HEK293 (cell line): ENCODE measurements around the gene CDC42EP2.

Experiments
- CTCF ChIA-PET: fragments of 350-600 bp; formaldehyde crosslinking; extraction: SDS; loops from one replicate; lab custom pipeline; 2021; ENCODE audit warnings: antibody characterized with exemption; lab: Yijun Ruan, JAX
- POLR2A ChIA-PET: fragments of 300-600 bp; formaldehyde crosslinking; extraction: SDS; loops from one replicate; lab custom pipeline; 2020; ENCODE audit warnings: antibody characterized with exemption, inconsistent platforms; lab: Yijun Ruan, JAX
- H3K27ac ChIP-seq: fragments of 200-500 bp; sonication (Bioruptor generic); 2 replicates; pipeline ENCODE4 v1.5.1; 2014; ENCODE audit warnings: low read depth, low read length, control low read depth, inconsistent platforms; ENCODE audit errors: extremely low read depth
- H3K36me3 ChIP-seq, 2 experiments: fragments of 200-500 bp in 1 of 2; sonication (Bioruptor generic) in 1 of 2; 1 replicate in 1 of 2; 2 replicates in 1 of 2; pipeline ENCODE4 v1.5.1; 2014 to 2017; ENCODE audit warnings: inconsistent platforms in 2 of 2, low read length in 2 of 2; ENCODE audit not compliant: control insufficient read depth in 2 of 2, insufficient read depth in 1 of 2
- H3K4me1 ChIP-seq: fragments of 200-500 bp; sonication (Bioruptor generic); 2 replicates; pipeline ENCODE4 v1.5.1; 2014; ENCODE audit warnings: mild to moderate bottlenecking, low read length, inconsistent platforms; ENCODE audit not compliant: control insufficient read depth, insufficient read depth
- H3K4me3 ChIP-seq: 2 replicates; pipeline ENCODE4 v1.5.1; 2011; ENCODE audit warnings: low read depth, mild to moderate bottlenecking, control low read depth, low read length, moderate library complexity
- H3K9me3 ChIP-seq: fragments of 200-500 bp; sonication (Bioruptor generic); 2 replicates; pipeline ENCODE4 v1.5.1; 2014; ENCODE audit warnings: low read depth, low read length, inconsistent platforms; ENCODE audit not compliant: control insufficient read depth, insufficient read depth
- GFI1B ChIP-seq: fragments of 450-650 bp; formaldehyde crosslinking; IDR thresholded peaks from 2 replicates; pipeline ENCODE4 v1.5.1; 2016; ENCODE audit warnings: missing biosample characterization, missing genetic modification characterization
- HIC1 ChIP-seq: fragments of 450-650 bp; formaldehyde crosslinking; IDR thresholded peaks from 2 replicates; pipeline ENCODE4 v1.5.1; 2016; ENCODE audit warnings: missing biosample characterization, missing genetic modification characterization
- KLF7 ChIP-seq: fragments of 450-650 bp; formaldehyde crosslinking; IDR thresholded peaks from 2 replicates; pipeline ENCODE4 v1.5.1; 2016; ENCODE audit warnings: missing biosample characterization, missing genetic modification characterization, borderline replicate concordance
- PRDM6 ChIP-seq: fragments of 450-650 bp; formaldehyde crosslinking; IDR thresholded peaks from 2 replicates; pipeline ENCODE4 v1.5.1; 2017; ENCODE audit warnings: missing biosample characterization, missing genetic modification characterization
- SCRT2 ChIP-seq: fragments of 450-650 bp; formaldehyde crosslinking; IDR thresholded peaks from 2 replicates; pipeline ENCODE4 v1.5.1; 2016; ENCODE audit warnings: missing biosample characterization, missing genetic modification characterization
- ZNF214 ChIP-seq: fragments of 450-650 bp; formaldehyde crosslinking; IDR thresholded peaks from 2 replicates; pipeline ENCODE4 v1.5.1; 2017; ENCODE audit warnings: missing biosample characterization, mild to moderate bottlenecking, missing genetic modification characterization, borderline replicate concordance
- ZNF266 ChIP-seq: fragments of 450-650 bp; formaldehyde crosslinking; IDR thresholded peaks from 2 replicates; pipeline ENCODE4 v1.5.1; 2016; ENCODE audit warnings: missing biosample characterization, missing genetic modification characterization, low read depth
- ZNF362 ChIP-seq: fragments of 450-650 bp; formaldehyde crosslinking; IDR thresholded peaks from 2 replicates; pipeline ENCODE4 v1.5.1; 2016; ENCODE audit warnings: missing biosample characterization, missing genetic modification characterization
- ZNF571 ChIP-seq: fragments of 450-650 bp; formaldehyde crosslinking; IDR thresholded peaks from 2 replicates; pipeline ENCODE4 v1.5.0; 2017; ENCODE audit warnings: missing biosample characterization, missing genetic modification characterization
- ZNF707 ChIP-seq: fragments of 450-650 bp; formaldehyde crosslinking; IDR thresholded peaks from 2 replicates; pipeline ENCODE4 v1.5.1; 2016; ENCODE audit warnings: missing biosample characterization, missing genetic modification characterization
- ZSCAN23 ChIP-seq: fragments of 450-650 bp; formaldehyde crosslinking; IDR thresholded peaks from 2 replicates; pipeline ENCODE4 v1.5.1; 2016; ENCODE audit warnings: missing biosample characterization, missing genetic modification characterization
- ZSCAN5A ChIP-seq: fragments of 450-650 bp; formaldehyde crosslinking; IDR thresholded peaks from 2 replicates; pipeline ENCODE4 v1.5.1; 2016; ENCODE audit warnings: missing biosample characterization, missing genetic modification characterization
- TF ChIP-seq, protein P1 (sequence below): fragments of 450-650 bp; formaldehyde crosslinking; optimal IDR thresholded peaks from 2 replicates; pipeline ENCODE3; 2016; ENCODE audit warnings: missing biosample characterization, mild to moderate bottlenecking, missing genetic modification characterization

CDC42EP2 gene

DNA sequence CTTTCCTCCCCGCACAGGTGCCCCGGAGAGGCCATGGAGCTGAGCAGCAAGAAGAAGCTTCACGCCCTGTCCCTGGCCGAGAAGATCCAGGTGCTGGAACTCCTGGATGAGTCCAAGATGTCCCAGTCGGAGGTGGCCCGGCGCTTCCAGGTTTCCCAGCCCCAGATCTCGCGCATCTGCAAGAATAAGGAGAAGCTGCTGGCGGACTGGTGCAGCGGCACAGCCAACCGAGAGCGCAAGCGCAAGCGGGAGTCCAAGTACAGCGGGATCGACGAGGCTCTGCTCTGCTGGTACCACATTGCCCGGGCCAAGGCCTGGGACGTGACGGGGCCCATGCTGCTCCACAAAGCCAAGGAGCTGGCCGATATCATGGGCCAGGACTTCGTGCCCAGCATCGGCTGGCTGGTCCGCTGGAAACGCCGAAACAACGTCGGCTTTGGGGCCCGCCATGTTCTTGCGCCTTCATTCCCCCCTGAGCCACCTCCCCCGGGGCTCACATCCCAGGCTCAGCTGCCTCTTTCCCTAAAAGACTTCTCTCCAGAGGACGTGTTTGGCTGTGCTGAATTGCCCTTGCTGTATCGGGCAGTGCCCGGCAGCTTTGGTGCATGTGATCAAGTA, 41.2 kb downstream of the CDC42EP2 start:
- Histone ChIP-seq H3K9me3 (no peaks in the 10 kb centered on the region), H3K36me3 (peaks cover 0 to 19% of the 10 kb centered on the region in 2 experiments; a peak in 2 of 3 replicates), H3K4me3 (no peak overlapping the region), H3K27ac (no peak overlapping the region), H3K4me1 (no peaks in the 10 kb centered on the region)
- CTCF ChIA-PET = interaction anchor here (0.5 to 1.1 kb wide), 4 partner anchors 26 to 217 kb away, joined by 3 to 6 read pairs (median 3); partner anchors contain the start of gene FAM89B
- POLR2A ChIA-PET = interaction anchor here (1.1 to 1.3 kb wide), 4 partner anchors 15 to 81 kb away, joined by 3 read pairs; partner anchors contain the start of genes DPF2 and NEAT1
- no peak for TF ChIP-seq ZNF266 (tag by site-specific recombination)
- no peak for TF ChIP-seq ZNF362
- TF ChIP-seq, protein P1, sequence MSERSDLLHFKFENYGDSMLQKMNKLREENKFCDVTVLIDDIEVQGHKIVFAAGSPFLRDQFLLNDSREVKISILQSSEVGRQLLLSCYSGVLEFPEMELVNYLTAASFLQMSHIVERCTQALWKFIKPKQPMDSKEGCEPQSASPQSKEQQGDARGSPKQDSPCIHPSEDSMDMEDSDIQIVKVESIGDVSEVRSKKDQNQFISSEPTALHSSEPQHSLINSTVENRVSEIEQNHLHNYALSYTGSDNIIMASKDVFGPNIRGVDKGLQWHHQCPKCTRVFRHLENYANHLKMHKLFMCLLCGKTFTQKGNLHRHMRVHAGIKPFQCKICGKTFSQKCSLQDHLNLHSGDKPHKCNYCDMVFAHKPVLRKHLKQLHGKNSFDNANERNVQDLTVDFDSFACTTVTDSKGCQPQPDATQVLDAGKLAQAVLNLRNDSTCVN (tag by site-specific recombination) = no peak
- no peak for TF ChIP-seq ZSCAN23 (tag by site-specific recombination)
- TF ChIP-seq GFI1B (tag by site-specific recombination) = no peak
- TF ChIP-seq ZSCAN5A = no peak
- no peak for TF ChIP-seq ZNF571
- TF ChIP-seq ZNF214 = no peak
- TF ChIP-seq PRDM6 (tag by site-specific recombination) = no peak
- no peak for TF ChIP-seq ZNF707 (tag by site-specific recombination)

DNA sequence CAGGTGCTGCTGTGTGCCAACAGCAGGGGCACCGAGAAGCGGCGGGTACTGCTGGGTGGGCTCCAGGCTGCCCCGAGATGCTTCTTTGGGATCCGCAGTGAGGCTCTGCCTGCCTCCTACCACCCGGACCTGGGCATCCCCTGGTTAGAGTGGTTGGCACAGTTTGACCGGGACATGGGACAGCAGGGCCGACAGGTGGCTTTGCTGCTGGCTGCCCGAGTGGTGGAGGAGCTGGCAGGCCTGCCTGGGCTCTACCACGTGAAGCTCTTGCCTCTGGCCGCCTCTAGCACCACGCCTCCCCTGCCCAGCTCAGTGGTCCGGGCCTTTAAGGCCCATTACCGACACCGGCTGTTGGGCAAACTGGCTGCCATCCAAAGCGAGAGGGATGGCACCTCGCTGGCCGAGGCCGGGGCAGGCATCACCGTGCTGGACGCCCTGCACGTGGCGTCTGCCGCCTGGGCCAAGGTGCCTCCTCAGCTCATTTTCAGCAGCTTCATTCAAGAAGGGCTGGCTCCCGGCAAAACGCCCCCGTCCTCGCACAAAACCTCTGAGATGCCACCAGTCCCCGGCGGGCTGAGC, 41.8 kb downstream of the CDC42EP2 start:
- ChIA-PET POLR2A (interaction anchor here (1.1 to 2.2 kb wide), 5 partner anchors 15 to 143 kb away, joined by 3 to 8 read pairs (median 3); partner anchors contain the start of genes DPF2, MALAT1 and NEAT1), CTCF (interaction anchor here (0.5 to 1.4 kb wide), 3 partner anchors 60 to 216 kb away, joined by 3 to 6 read pairs (median 5); partner anchors contain the start of gene FAM89B)

More for the DNA sequence above, 41.8 kb downstream of the CDC42EP2 start:
- no peak overlapping the region for H3K4me3 ChIP-seq
- no peak overlapping the region for H3K27ac ChIP-seq
- H3K9me3 ChIP-seq = no peaks in the 10 kb centered on the region
- H3K4me1 ChIP-seq = no peaks in the 10 kb centered on the region
- peaks cover 0 to 13% of the 10 kb centered on the region in 2 experiments; a peak in 1 of 3 replicates for H3K36me3 ChIP-seq
- no peak for TF ChIP-seq KLF7 (tag by site-specific recombination)
- peak; percentile 54; the same call in 1 of the 2 replicates for TF ChIP-seq SCRT2 (tag by site-specific recombination)
- TF ChIP-seq HIC1 (tag by site-specific recombination) = peak; percentile 36; the same call in 1 of the 2 replicates
- TF ChIP-seq, all 188 proteins: peak for 2
